Posterior vena cava (tissue), 2 donors: ENCODE measurements around the gene KDELR1. TPM values are rescaled to one million over a fixed set of nuclear protein-coding genes. Genes with fewer than 3 reads are reported as not detected.
A peak's percentile ranks its signal among the peaks of the same experiment; 100 is the strongest.

ENCODE experiments used
- DNase-seq: peaks from one replicate; pipeline ENCODE4 v3.0.0-alpha.2; 2020; ENCODE audit warnings: low spot score
- intact Hi-C, 2 donors: fragments of 100-400 bp; cut with DNase I; formaldehyde crosslinking; loops; one replicate each; pipeline versions ENCODE4 v1.14.1 to v1.14.2; 2022 to 2023
- total RNA-seq, 2 donors: library from RNA; stranded (reverse); fragmentation: NEBNext Ultra II Directional; extraction: Animal tissue kit (Norgen Biotek cat#: 25700); gene quantifications; one replicate each; pipeline ENCODE4 v1.2.1, GENCODE V29; 2021
- donor health status: DM: yes; HTN: yes; CAD: no.
- donor health status: DM: yes; HTN: yes; CAD: no.

The KDELR1 gene
- total RNA-seq, 2 donors from 2014 or later, result 94.6 to 111 TPM

DNA sequence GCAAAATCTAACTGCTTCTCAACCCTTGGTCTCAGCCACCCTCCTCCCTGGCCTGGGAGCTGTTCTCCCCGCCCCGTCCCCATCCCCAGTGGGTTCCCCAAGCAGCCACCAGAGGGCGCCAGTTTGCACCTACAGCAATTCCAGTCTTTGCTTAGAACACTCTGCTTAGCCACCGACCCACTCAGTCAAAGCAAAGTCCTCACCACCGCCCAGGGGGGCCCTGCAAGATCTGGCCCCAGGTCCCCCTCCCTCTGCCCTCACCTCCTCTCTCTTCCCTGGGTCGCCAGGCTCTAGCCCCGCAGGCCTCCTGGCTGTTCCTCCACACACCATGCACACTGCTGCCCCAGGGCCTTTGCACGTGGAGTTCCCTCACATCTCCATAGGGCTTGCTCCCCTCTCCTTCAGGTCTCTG, 40.0 kb downstream of the KDELR1 start:
- intact Hi-C loops, result no loop called here
- peak; percentile 91 for DNase-seq

DNA sequence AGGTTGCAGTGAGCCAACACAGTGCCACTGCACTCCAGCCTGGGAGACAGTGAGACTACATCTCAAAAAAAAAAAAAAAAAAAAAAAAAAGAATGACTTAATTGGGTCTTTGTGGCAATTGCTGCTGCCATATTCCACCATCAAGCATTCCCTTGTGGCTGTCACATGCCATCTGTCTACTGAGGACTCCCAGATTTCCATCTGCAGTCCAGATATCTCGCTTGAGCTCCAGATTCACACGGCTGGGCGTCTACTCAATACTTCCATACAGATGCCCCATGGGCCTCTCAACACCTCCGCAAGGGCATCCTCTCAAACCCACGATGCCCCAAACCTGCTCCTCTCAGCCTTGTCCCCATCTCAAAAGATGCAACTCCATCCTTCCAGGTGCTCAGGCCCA, 40.5 kb downstream of the KDELR1 start:
- intact Hi-C loops, result no loop called here
- DNase-seq, result no peak

DNA sequence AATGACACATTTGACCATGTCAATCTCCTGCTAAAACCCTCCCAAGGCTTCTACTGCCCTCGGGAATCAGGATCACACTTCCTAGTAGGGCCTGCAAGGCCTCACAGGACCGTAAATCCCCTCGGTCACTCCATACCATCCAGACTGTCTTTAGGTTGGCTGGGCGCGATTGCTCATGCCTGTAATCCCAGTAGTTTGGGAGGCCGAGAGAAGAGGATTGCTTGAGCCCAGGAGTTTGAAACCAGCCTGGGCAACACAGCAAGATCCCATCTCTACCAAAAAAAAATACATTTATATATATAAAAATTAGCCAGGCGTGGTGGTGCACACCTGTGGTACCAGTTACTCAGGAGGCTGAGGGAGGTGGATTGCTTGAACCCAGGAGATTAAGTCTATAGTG, 42.6 kb downstream of the KDELR1 start:
- DNase-seq, result no peak
- intact Hi-C loops, result no loop called here

DNA sequence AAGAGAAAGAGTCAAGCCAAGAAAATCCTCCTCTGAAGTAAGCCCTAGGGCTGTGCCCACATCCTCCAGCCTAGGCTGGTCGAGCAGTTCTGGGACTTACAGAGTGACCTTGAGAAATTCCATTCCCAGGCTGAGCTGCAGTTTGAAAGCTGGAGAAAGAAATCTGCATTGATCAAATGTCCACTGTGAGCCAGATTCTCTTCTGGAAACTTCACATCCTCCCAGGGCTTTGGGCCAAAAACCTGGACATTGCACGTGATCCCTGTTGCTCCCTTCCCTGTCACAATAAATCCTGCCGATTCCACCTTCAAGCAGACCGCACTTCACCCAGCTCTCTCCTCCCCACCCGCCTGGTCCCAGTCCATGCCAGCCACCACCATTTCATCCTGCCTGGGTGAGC, 43.3 kb downstream of the KDELR1 start:
- intact Hi-C loops, result no loop called here
- DNase-seq, result no peak

DNA sequence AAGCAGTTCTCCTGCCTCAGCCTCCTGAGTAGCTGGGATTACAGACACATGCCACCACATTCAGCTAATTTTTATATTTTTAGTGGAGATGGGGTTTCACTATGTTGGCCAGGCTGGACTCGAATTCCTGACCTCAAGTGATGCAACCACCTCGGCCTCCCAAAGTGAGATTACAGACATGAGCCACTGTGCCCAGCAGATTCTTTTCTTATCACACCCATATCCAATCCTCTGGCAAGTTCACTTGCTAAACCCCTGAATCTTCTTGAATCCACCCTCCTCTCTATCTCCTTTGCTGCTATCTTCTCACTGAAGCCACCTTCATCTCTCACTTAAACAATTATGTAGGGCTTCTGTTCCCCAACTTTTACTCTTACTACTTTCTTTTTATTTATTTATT, 45.2 kb downstream of the KDELR1 start:
- no peak for DNase-seq
- intact Hi-C loops, result no loop called here

DNA sequence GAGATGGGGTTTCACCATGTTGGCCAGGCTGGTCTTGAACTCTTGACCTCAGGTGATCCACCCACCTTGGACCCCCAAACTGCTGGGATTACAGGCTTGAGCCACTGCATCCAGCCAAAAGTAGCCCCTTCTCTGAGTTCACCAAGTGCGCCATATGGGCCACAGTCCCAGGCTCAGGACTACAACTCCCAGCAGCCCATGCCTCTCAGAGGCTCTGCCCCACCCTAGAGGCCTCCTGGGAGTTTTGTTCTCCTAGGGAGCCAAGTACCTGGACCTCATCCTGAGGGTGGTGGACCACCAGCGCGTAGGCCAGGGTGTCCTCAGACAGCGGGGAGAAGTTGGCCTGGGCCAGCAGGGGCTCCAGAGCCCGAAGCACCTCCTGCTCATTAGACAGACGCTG, 46.5 kb downstream of the KDELR1 start:
- intact Hi-C loops, result no loop called here
- no peak for DNase-seq

DNA sequence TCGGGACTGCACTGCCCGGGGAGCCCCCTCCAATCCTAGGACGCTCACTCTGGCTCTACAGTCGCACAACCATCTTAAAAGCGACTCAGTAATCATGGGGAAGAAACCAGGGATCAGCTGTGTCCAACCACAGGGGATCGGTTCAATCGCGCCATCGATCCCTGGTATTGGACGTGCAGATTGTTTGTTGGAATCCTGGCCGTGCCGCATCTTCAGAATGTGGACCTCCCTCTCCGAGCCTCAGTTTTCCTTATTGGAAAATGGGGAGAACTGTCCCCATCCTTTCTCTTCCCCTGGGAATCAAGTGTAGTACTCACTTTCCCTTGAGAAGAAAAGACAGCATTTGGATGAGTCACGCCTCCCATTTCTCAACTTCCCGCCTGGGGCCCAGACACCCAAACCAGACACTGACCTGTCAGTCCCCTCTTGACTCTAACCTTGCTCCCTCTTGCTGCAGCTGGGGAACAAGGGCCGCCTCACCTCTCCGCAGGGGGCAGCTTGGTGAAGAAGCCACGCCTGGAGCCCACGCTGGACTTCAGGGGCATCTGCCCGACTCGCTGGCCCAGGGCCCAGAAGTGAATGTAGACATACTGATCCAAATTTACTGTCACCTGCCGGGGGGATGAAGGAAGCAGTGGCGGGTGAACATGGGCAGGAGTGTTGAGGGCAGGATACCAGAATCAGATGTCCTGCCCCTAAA, 48.4 kb downstream of the KDELR1 start:
- DNase-seq, result no peak
- intact Hi-C loops, result no loop called here

DNA sequence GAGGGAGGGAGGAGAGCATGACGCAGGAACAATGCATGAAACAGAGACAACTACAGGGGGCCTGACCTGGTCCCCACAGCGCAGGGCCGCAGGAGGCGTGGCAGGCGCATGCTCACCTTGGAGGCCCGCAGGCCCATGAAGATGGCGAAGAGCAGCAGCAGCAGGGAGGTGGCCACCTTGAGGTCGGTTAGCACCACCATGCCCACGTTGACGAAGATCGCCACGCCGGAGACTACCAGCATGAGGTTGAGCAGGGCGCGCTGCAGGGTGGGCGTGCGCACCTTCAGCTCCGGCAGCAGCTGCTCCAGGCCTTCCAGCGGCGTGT, 49.0 kb downstream of the KDELR1 start:
- DNase-seq, result no peak
- intact Hi-C loops, result no loop called here

DNA sequence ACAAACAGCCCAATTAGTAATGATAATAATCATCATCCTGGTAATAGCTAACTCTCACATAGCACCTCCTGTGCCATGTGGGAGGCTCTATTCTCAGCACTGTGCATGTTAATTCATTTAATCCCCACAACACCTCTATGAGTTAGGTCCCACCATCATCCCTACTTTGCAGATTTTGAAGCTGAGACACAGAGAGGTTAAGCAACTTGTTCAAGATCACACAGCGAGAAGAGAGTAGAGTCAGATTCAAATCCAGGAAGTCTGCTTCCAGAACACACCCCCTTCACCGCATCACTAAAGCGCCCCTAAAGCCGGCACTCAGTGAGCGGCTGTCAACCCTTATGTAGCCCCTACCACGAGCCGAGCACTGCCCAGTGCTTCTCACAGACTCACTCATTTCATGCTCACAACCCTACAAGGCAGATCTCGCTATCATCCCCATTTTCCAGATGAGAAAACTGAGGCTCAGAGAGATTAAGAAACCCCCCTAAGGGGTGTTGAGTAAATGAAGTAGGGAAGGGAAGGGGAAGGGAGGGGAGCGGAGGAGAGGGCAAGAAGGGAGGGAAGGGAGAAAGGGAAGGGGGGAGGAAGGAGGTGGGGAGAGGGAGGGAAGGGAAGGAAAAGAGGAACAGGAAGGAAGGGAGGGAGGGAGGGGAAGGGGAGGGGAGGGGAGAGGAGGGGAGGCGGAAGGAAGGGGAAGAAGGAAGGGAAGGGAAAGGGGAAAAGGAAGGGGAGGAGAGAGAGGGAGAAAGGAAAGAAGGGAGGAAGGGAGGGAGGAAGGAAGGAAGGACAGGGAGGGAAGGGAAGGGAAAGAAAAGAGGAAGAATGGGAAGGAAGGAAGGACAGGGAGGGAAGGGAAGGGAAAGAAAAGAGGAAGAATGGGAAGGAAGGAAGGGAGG, 49.6 kb downstream of the KDELR1 start:
- DNase-seq, result no peak
- intact Hi-C loops, result no loop called here

DNA sequence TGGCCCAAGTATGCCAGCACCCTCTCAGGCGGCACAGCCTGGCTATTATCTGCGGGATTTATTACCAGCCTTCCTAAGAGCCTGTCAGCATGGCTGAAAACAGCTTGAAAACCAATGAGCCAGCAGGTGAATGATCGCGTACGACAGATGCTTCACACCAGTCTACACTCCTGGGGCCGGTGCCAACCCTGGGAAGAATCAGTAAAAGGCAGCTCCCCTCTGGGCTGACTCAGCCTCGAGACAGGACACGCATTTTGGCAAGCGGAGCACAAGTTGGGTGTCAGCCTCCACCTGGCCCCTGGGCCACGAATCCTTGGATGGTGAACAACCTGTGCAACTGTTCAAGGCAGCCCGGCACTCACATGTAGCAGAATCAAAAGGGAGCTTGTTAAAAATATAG, 50.4 kb downstream of the KDELR1 start:
- intact Hi-C loops, result no loop called here
- no peak for DNase-seq

DNA sequence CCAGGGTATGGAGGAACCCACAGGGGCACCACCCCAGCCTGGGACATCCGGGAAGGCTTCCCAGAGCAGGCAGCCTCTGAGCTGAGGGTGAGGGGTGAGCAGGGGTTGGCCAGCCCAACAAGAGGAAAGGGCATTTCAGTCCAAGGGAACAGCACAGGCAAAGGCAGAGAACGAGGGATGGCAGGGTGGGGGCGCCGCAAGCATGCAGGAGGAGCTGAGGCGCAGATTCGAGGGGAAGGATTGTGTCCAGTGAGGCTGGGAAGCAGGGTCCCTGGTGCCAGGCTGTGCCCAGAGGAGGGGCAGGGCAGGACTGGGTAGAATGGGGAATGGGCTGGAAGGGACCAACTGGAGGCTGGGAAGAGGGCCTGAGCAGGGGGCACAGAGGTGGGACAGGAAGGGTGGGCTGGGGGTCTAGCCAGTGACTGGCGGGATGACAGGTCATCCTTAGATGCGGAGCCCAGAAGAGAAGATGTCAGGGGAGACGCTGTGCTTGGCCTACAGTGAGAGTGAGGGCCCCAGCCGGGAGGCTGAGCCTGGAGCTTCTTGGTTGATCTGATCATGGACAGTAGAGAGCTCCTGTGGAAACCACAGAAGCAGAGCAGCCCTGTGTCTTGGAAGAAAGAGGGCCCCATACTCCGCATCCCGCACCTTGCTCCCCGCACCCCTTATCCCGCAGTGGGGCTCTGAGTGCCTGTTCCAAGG, 52.4 kb downstream of the KDELR1 start:
- intact Hi-C loops, result no loop called here
- DNase-seq, result no peak

DNA sequence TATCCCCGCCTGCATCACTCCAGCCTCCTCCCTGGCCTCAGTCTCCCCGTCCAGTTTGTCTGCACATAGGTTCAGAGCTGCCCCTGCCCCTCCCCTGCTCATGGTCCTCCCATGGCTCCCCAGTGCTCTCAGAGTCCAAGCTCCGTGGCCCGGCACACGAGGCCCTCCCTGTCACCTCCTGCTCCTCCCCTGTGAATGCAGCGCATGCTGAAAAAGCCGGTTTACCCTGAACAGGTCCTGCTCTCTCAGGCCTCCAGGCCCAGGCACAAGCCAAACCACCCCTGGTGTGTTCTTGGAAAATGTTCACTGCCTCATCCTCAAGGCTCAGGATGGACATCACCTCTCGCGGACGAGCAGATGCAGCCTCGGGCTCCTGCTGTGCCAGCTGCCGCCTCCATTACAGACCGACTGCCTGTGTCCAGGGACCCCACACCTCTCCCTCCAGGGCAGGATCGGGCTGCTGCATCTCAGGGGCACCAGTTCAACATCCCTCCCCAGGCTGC, 53.0 kb downstream of the KDELR1 start:
- DNase-seq, result no peak
- intact Hi-C loops, result no loop called here

DNA sequence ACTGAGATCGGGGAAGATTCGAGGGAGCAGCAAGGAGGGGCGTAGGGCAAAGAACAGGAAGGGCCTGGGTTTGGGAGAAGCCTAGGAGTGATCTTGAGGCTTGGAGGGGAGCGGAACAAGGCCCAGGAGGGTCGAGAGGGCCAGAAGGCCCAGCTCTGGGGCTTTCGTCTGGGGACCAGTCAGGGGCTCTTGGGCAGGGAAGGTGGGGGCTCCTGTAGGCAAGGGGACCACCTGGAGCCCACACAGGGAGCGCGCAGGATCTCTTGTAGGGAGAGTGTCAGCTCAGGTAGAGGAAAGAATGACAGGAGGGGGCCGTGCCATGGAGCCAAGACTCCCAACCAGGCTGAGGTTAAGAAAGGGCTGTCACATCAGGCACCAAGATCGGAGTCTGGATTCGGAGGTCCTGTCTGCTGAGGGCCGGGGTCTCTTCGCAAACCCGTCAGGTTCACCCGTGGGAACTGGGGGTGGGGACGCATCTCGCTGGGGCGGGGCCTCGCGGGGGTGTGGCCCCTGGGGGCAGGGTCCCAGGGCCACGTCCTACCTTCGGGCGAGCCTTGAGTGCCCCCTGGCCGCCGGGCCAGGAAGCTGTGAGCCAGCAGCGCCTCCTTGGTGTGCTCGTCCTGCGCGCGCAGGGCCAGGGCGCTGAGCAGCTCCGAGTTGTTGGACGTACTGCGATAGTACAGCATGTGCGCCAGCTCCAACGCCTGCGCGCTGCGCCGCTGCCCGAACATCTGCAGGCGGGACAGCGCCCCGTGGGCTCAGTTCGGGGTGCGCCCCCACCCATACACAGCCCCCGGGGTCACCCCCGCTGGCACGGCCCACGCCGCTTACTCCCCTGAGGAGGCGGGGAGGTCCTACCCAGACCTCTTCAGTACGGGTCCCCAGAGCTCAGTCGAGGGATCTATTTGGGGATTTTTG, 57.6 kb downstream of the KDELR1 start:
- peak; percentile 97 for DNase-seq
- intact Hi-C loops, result loop anchor here in 1 of 2 donors (5.0 kb wide), 1 partner anchor 1091 kb away; no protein-coding TSS in a partner anchor

DNA sequence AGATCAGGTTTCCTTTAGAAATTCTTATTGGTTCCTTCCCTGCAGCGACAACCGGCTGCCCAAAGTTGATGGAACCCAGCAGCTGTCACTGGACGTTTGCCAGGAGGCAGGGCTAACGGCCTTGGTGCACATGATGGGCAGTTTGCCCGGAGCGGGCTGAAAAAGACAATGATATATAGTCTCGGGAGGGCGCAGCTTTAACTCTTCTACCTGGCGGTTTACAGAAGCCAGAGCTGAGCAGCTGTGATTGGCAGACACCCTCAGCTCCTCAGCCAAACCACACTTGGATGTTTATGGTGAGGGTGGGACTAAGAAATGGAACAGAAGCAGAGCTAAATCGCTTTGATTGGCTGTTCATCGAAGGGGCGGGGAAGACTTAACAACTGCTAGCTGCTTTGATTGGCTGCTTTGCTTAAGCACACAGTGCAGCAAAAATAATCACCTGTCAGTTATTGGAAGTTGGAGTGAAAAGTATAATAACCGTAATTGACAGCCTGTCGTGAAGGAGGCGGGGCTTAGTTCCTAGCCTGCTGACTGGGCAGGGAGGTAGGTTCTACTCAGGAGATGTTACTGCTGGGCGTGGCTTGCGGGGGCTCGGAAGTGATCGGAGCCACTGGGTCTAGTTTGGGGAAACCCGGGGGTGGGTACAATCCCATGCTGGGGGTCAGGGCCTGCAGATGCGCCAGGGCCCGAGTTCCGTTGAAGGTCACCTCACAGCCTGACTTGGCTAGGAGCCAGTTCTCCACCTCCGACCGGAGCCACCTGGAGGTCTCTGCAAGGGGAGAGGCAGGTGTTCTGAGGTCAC, 58.5 kb downstream of the KDELR1 start:
- peak; percentile 94 for DNase-seq
- intact Hi-C loops, result loop anchor here in 1 of 2 donors (5.0 kb wide), 1 partner anchor 1091 kb away; no protein-coding TSS in a partner anchor
